Hepatocyte (in vitro differentiated cells): ENCODE results near the gene KCNMA1. TPM values are rescaled to one million over a fixed set of nuclear protein-coding genes. Genes with fewer than 3 reads are reported as not detected.

Source experiments
- DNase-seq: peaks from one replicate; pipeline ENCODE4 v3.0.0-alpha.2; 2016; ENCODE audit warnings: low spot score
- H2AFZ ChIP-seq: fragments of 200-600 bp; sonication (generic); 2 replicates; pipeline ENCODE4 v1.6.0; 2016; ENCODE audit warnings: antibody characterized with exemption, mild to moderate bottlenecking
- H3K27ac ChIP-seq: fragments of 200-600 bp; sonication (generic); 2 replicates; pipeline ENCODE4 v1.5.1; 2016; ENCODE audit warnings: mild to moderate bottlenecking
- H3K27me3 ChIP-seq: fragments of 200-600 bp; sonication (generic); 2 replicates; pipeline ENCODE4 v1.6.1; 2016
- H3K36me3 ChIP-seq: fragments of 200-600 bp; sonication (generic); replicated peaks from 2 replicates; pipeline ENCODE4 v1.5.1; 2016; ENCODE audit warnings: low read depth; ENCODE audit not compliant: insufficient read depth
- H3K4me1 ChIP-seq: fragments of 200-600 bp; sonication (generic); 2 replicates; pipeline ENCODE4 v1.5.1; 2016; ENCODE audit warnings: mild to moderate bottlenecking, moderate library complexity; ENCODE audit not compliant: insufficient read depth
- H3K4me2 ChIP-seq: fragments of 200-600 bp; sonication (generic); 2 replicates; pipeline ENCODE4 v1.6.0; 2016
- H3K4me3 ChIP-seq: fragments of 200-600 bp; sonication (generic); 2 replicates; pipeline ENCODE4 v1.5.1; 2016; ENCODE audit warnings: mild to moderate bottlenecking
- H3K79me2 ChIP-seq: fragments of 200-600 bp; sonication (generic); 2 replicates; pipeline ENCODE4 v1.6.0; 2017; ENCODE audit warnings: mild to moderate bottlenecking
- H3K9me2 ChIP-seq: fragments of 200-600 bp; sonication (generic); replicated peaks from 2 replicates; pipeline ENCODE4 v1.6.0; 2017; ENCODE audit warnings: mild to moderate bottlenecking; ENCODE audit not compliant: insufficient read depth
- H3K9me3 ChIP-seq: fragments of 200-600 bp; sonication (generic); 2 replicates; pipeline ENCODE4 v1.5.1; 2016; ENCODE audit warnings: low read depth, mild to moderate bottlenecking
- H4K20me1 ChIP-seq: fragments of 200-600 bp; sonication (generic); 2 replicates; pipeline ENCODE4 v1.6.0; 2016; ENCODE audit warnings: mild to moderate bottlenecking; ENCODE audit not compliant: insufficient read depth, poor library complexity, severe bottlenecking
- EZH2 ChIP-seq: fragments of 200-600 bp; sonication (generic); IDR thresholded peaks from 2 replicates; pipeline ENCODE4 v1.6.1; 2016; ENCODE audit warnings: antibody characterized with exemption, mild to moderate bottlenecking, borderline replicate concordance
- EZH2phosphoT487 ChIP-seq: fragments of 200-600 bp; sonication (generic); IDR thresholded peaks from one replicate; pipeline ENCODE4 v1.6.1; 2018; ENCODE audit warnings: antibody characterized with exemption, mild to moderate bottlenecking, low read depth, moderate library complexity; ENCODE audit not compliant: unreplicated experiment, severe bottlenecking
- WGBS: methylation state at CpG from one replicate; pipeline ENCODE4 v1.1.6; 2016; ENCODE audit warnings: low lambda C conversion rate; ENCODE audit errors: missing lambda C conversion rate; 5-methylcytosine and 5-hydroxymethylcytosine counted together
- polyA plus RNA-seq: library from polyadenylated mRNA; unstranded; fragments of >200 nt; fragmentation: Nextera tagmentation; extraction: Ambion mirVana; gene quantifications from 2 replicates; pipeline ENCODE4 v1.2.1, GENCODE V29; 2016
- total RNA-seq: library from RNA; depleted of rRNA; stranded (reverse); fragments of >200 nt; gene quantifications from 2 replicates; pipeline ENCODE4 v1.2.3, GENCODE V29; 2014
- TF ChIP-seq, protein P1 (sequence below): fragments of 200-600 bp; sonication (generic); IDR thresholded peaks from 2 replicates; pipeline ENCODE4 v1.5.1; 2016; ENCODE audit warnings: antibody characterized with exemption, mild to moderate bottlenecking; ENCODE audit not compliant: poor library complexity

The KCNMA1 gene
- total and polyA plus RNA-seq, 2 experiments from 2014 or later = 42.6 to 73.3 TPM

DNA sequence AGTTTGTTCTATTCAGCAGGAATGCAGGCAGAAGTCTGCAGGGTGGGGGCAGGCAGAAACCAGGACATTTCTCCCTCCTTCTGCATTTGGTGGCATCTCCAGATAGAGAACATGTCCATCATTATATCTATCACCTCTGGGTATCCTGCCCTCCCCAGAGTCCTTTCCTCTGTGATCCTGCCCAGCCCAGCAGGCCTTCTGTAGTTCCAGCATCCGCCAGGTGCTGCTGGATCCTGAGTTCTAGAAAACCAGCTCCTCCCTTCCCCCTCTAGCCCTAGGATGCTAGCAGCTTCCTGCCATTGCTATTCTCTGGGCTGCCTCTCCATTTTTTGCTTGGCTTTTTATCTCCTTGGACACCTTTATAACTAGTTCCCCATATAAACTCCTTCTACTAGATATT, 180.3 kb downstream of the KCNMA1 start:
- DNase-seq = no peak
- WGBS = 100% methylated on average over 1 of the region's 1 CpG
- Histone ChIP-seq H3K27ac (no peak overlapping the region), H3K27me3 (no peaks in the 10 kb centered on the region), H3K4me3 (no peak overlapping the region), H2AFZ (no peak overlapping the region), H3K36me3 (no peaks in the 10 kb centered on the region), H3K9me3 (no peaks in the 10 kb centered on the region), H4K20me1 (no peaks in the 10 kb centered on the region), H3K9me2 (no peaks in the 10 kb centered on the region), H3K4me1 (no peaks in the 10 kb centered on the region), H3K4me2 (no peak overlapping the region), H3K79me2 (no peaks in the 10 kb centered on the region)
- TF ChIP-seq, protein P1, sequence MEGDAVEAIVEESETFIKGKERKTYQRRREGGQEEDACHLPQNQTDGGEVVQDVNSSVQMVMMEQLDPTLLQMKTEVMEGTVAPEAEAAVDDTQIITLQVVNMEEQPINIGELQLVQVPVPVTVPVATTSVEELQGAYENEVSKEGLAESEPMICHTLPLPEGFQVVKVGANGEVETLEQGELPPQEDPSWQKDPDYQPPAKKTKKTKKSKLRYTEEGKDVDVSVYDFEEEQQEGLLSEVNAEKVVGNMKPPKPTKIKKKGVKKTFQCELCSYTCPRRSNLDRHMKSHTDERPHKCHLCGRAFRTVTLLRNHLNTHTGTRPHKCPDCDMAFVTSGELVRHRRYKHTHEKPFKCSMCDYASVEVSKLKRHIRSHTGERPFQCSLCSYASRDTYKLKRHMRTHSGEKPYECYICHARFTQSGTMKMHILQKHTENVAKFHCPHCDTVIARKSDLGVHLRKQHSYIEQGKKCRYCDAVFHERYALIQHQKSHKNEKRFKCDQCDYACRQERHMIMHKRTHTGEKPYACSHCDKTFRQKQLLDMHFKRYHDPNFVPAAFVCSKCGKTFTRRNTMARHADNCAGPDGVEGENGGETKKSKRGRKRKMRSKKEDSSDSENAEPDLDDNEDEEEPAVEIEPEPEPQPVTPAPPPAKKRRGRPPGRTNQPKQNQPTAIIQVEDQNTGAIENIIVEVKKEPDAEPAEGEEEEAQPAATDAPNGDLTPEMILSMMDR = no peak
- no peak for TF ChIP-seq EZH2phosphoT487
- no peak for TF ChIP-seq EZH2

GRCh38 chr10:77456414-77456813, 181.2 kb downstream of the KCNMA1 start:
- H3K27ac ChIP-seq = no peak overlapping the region
- H2AFZ ChIP-seq = no peak overlapping the region
- no peaks in the 10 kb centered on the region for H3K9me3 ChIP-seq
- H4K20me1 ChIP-seq = no peaks in the 10 kb centered on the region
- H3K27me3 ChIP-seq = no peaks in the 10 kb centered on the region
- no peaks in the 10 kb centered on the region for H3K36me3 ChIP-seq
- DNase-seq = no peak
- H3K79me2 ChIP-seq = no peaks in the 10 kb centered on the region
- H3K4me2 ChIP-seq = no peak overlapping the region
- TF ChIP-seq, protein P1 = no peak
- TF ChIP-seq EZH2 (no peak), EZH2phosphoT487 (no peak)
- 83% methylated on average over 5 of the region's 5 CpGs for WGBS
- no peak overlapping the region for H3K4me3 ChIP-seq
- H3K9me2 ChIP-seq = no peaks in the 10 kb centered on the region
- peaks cover 3% of the 10 kb centered on the region for H3K4me1 ChIP-seq

- no peak for DNase-seq
- Histone ChIP-seq H3K9me3 (no peaks in the 10 kb centered on the region), H3K27me3 (no peaks in the 10 kb centered on the region), H3K4me1 (peaks cover 4% of the 10 kb centered on the region), H3K36me3 (no peaks in the 10 kb centered on the region), H3K4me2 (no peak overlapping the region), H3K27ac (no peak overlapping the region), H3K9me2 (no peaks in the 10 kb centered on the region), H2AFZ (no peak overlapping the region), H3K4me3 (no peak overlapping the region), H3K79me2 (no peaks in the 10 kb centered on the region), H4K20me1 (no peaks in the 10 kb centered on the region)
- 75% methylated on average over 2 of the region's 2 CpGs for WGBS
- TF ChIP-seq EZH2 (no peak), EZH2phosphoT487 (no peak)
- TF ChIP-seq, protein P1 = no peak
Observed at GRCh38 chr10:77455561-77455960, 182.0 kb downstream of the KCNMA1 start.
